NCI-H510A treated with DMSO at 0.1 percent for 48 hours (cell line): ENCODE data around the gene SH3TC1.

ENCODE experiments used
- DNase-seq: peaks from one replicate; lab custom pipeline; 2025; lab: John Stamatoyannopoulos, UW

SH3TC1 gene

GRCh38 chr4:8214136-8214535 lies 15.0 kb downstream of the SH3TC1 start:
- no peak for DNase-seq

- DNase-seq = peak; percentile 35
Measured at GRCh38 chr4:8215001-8215427, 15.9 kb downstream of the SH3TC1 start.

GRCh38 chr4:8215641-8216442 lies 16.8 kb downstream of the SH3TC1 start:
- no peak for DNase-seq

GRCh38 chr4:8216443-8217245 lies 17.6 kb downstream of the SH3TC1 start:
- DNase-seq = no peak

- no peak for DNase-seq
Measured at GRCh38 chr4:8217246-8217511, 18.1 kb downstream of the SH3TC1 start.

GRCh38 chr4:8217871-8218270 lies 18.8 kb downstream of the SH3TC1 start:
- DNase-seq = no peak

- DNase-seq = peak; percentile 38
Measured at GRCh38 chr4:8218371-8219031, 19.4 kb downstream of the SH3TC1 start.

GRCh38 chr4:8219236-8219635 lies 20.1 kb downstream of the SH3TC1 start:
- no peak for DNase-seq

GRCh38 chr4:8220661-8221450 lies 21.8 kb downstream of the SH3TC1 start:
- DNase-seq = no peak

GRCh38 chr4:8221476-8221875 lies 22.4 kb downstream of the SH3TC1 start:
- no peak for DNase-seq

GRCh38 chr4:8221985-8222384 lies 22.9 kb downstream of the SH3TC1 start:
- no peak for DNase-seq

- no peak for DNase-seq
Measured at GRCh38 chr4:8222609-8223388, 23.7 kb downstream of the SH3TC1 start.

GRCh38 chr4:8224267-8224974 lies 25.3 kb downstream of the SH3TC1 start:
- DNase-seq = no peak

- no peak for DNase-seq
Measured at GRCh38 chr4:8224975-8225625, 26.0 kb downstream of the SH3TC1 start.

- peak; percentile 41 for DNase-seq
Measured at GRCh38 chr4:8225706-8226443, 26.8 kb downstream of the SH3TC1 start.

GRCh38 chr4:8227201-8227770 lies 28.2 kb downstream of the SH3TC1 start:
- DNase-seq = no peak

GRCh38 chr4:8227771-8228318 lies 28.8 kb downstream of the SH3TC1 start:
- DNase-seq = no peak

- no peak for DNase-seq
Measured at GRCh38 chr4:8228319-8229250, 29.5 kb downstream of the SH3TC1 start.
